A673 (cell line): Measurements from ENCODE around the gene CCDC169. TPM values are rescaled to one million over a fixed set of nuclear protein-coding genes. Genes with fewer than 3 reads are reported as not detected.
A peak's percentile ranks its signal among the peaks of the same experiment; 100 is the strongest.

Experiments
- BruUV-seq: library from RNA; stranded (reverse); fragments of 400-500 nt; replicated peaks from 2 replicates; lab custom pipeline; 2021; lab: Mats Ljungman, UMichigan
- CTCF ChIA-PET: fragments of 300-600 bp; sonication (Branson Sonifier 250); formaldehyde crosslinking; loops from one replicate; lab custom pipeline; 2022; ENCODE audit warnings: antibody characterized with exemption; lab: Charles Lee
- POLR2A ChIA-PET: fragments of 300-600 bp; sonication (Branson Sonifier 250); formaldehyde crosslinking; loops from one replicate; lab custom pipeline; 2022; ENCODE audit warnings: antibody characterized with exemption; ENCODE audit not compliant: low non-redundant PET; lab: Charles Lee
- DNase-seq: peaks from one replicate; pipeline ENCODE4 v3.0.0-alpha.2; 2015; ENCODE audit warnings: low spot score
- H3K27ac ChIP-seq: fragments of 200-600 bp; sonication (generic); 2 replicates; pipeline ENCODE4 v1.5.1; 2016; ENCODE audit warnings: mixed run types, low read depth, mild to moderate bottlenecking, mixed read lengths, antibody characterized with exemption, low read length; ENCODE audit not compliant: poor library complexity, severe bottlenecking
- H3K27me3 ChIP-seq: fragments of 200-600 bp; sonication (generic); replicated peaks from 2 replicates; pipeline ENCODE4 v1.6.1; 2017; ENCODE audit warnings: mixed run types, low read depth, mild to moderate bottlenecking, mixed read lengths, antibody characterized with exemption, low read length; ENCODE audit not compliant: insufficient read depth, poor library complexity
- H3K36me3 ChIP-seq: fragments of 200-600 bp; sonication (generic); 2 replicates; pipeline ENCODE4 v1.6.1; 2016; ENCODE audit warnings: mixed run types, mild to moderate bottlenecking, mixed read lengths, antibody characterized with exemption, low read length; ENCODE audit not compliant: insufficient read depth, poor library complexity, severe bottlenecking
- H3K4me1 ChIP-seq: fragments of 200-600 bp; sonication (generic); 2 replicates; pipeline ENCODE4 v1.6.1; 2017; ENCODE audit warnings: mixed run types, mild to moderate bottlenecking, mixed read lengths, antibody characterized with exemption, low read length; ENCODE audit not compliant: insufficient read depth, poor library complexity, severe bottlenecking
- H3K4me3 ChIP-seq: fragments of 200-600 bp; sonication (generic); 2 replicates; pipeline ENCODE4 v1.5.1; 2016; ENCODE audit warnings: low read depth, mixed run types, mild to moderate bottlenecking, mixed read lengths, low read length; ENCODE audit not compliant: poor library complexity, severe bottlenecking
- H3K9me3 ChIP-seq: fragments of 200-600 bp; sonication (generic); 2 replicates; pipeline ENCODE4 v1.6.1; 2016; ENCODE audit warnings: mixed run types, low read depth, mild to moderate bottlenecking, mixed read lengths, antibody characterized with exemption, low read length; ENCODE audit not compliant: poor library complexity, severe bottlenecking
- CTCF ChIP-seq: fragments of 300-800, 200-600 bp; sonication (generic); conservative IDR thresholded peaks from 2 replicates; pipeline ENCODE4 v1.5.1; 2017; ENCODE audit warnings: low read depth, mild to moderate bottlenecking, antibody characterized with exemption, low read length, moderate library complexity, mixed read lengths
- EZH2 ChIP-seq: fragments of 200-600 bp; sonication (generic); IDR thresholded peaks from 2 replicates; pipeline ENCODE4 v1.6.1; 2017; ENCODE audit warnings: borderline replicate concordance, low read depth, mild to moderate bottlenecking, mixed read lengths, antibody characterized with exemption, low read length; ENCODE audit not compliant: poor library complexity, severe bottlenecking
- intact Hi-C: fragments of 100-400 bp; cut with micrococcal nuclease; formaldehyde crosslinking; loops from one replicate; pipeline ENCODE4 v1.10.0; 2022; ENCODE audit not compliant: unreplicated experiment
- total RNA-seq: library from RNA; stranded (reverse); gene quantifications from 2 replicates; pipeline ENCODE4 v1.2.3, GENCODE V29; 2021

Gene CCDC169
- total RNA-seq, 1 experiment from 2014 or later, result 14.3 TPM

DNA sequence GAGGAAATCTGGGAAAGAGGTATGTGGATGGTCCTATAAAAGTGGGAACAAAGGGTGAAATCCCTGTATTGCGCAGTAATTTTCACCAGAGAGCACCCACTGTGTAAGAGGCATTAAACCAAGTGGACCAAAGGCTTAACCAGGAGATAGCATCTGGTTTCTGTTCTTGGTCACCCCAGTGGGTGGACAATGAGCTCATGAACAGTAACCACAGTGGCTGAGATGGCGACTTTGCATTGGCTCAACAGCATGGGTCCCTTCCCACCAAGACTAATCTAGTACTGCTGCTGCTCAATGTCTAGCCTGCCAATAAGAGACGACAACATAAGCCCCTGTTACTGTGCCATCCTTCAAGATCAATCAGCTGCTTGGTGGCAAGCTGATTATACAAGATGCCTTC, 36.6 kb downstream of the CCDC169 start:
- TF ChIP-seq EZH2 (no peak), CTCF (no peak)
- Histone ChIP-seq H3K27ac (no peak overlapping the region), H3K4me3 (no peak overlapping the region), H3K36me3 (no peaks in the 10 kb centered on the region), H3K4me1 (no peaks in the 10 kb centered on the region), H3K27me3 (no peaks in the 10 kb centered on the region), H3K9me3 (no peaks in the 10 kb centered on the region)
- POLR2A ChIA-PET, result no interaction called here
- BruUV-seq, result no TSS peak
- no peak for DNase-seq
- intact Hi-C loops, result no loop called here
- CTCF ChIA-PET, result no interaction called here

DNA sequence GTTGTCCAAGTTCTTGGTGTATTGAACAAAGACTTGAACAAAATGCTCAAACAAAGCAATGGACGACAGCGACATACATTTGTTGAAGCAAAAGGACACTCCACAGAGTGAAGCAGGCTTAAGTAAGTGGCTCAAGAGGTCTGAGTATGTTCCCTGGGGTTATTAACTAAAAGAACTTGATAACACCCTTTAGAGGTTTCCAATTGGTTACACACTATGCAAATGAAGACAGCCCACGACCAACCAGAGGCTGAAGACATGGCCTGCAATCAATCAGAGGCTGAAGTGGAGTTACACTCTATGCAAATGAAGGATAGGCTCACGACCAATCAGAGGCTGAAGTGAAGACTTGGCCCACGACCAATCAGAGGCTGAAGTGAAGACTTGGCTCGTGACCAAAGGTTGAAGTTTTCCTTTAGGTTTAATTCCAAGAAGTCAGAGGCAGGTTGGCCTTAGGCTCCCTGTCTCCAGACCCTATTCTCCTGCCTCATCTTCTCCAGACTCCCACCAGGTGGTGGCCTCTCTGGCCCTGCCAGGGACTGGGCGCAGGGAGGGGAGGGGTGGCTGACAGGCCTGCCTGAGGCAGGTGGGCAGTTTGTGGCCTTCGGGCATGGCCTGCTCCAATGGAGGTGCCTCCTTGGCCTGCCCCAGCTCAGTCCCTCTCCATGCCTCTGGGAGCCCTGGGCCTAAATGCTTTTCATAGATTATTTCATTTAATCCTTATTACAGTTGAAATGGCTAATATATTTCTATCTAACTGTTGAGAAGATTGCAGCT, 38.1 kb downstream of the CCDC169 start:
- POLR2A ChIA-PET, result no interaction called here
- Histone ChIP-seq H3K27me3 (no peaks in the 10 kb centered on the region), H3K4me3 (no peak overlapping the region), H3K36me3 (no peaks in the 10 kb centered on the region), H3K4me1 (no peaks in the 10 kb centered on the region), H3K27ac (no peak overlapping the region), H3K9me3 (no peaks in the 10 kb centered on the region)
- BruUV-seq, result no TSS peak
- DNase-seq, result peak; percentile 10
- CTCF ChIA-PET, result no interaction called here
- intact Hi-C loops, result no loop called here
- TF ChIP-seq CTCF, result no peak
- no peak for TF ChIP-seq EZH2

GRCh38 chr13:36258831-36259230, 38.8 kb downstream of the CCDC169 start:
- no peak overlapping the region for H3K27ac ChIP-seq
- H3K36me3 ChIP-seq, result no peaks in the 10 kb centered on the region
- BruUV-seq, result no TSS peak
- intact Hi-C loops, result no loop called here
- H3K27me3 ChIP-seq, result no peaks in the 10 kb centered on the region
- ChIA-PET POLR2A (no interaction called here), CTCF (no interaction called here)
- TF ChIP-seq EZH2, result no peak
- TF ChIP-seq CTCF, result no peak
- H3K4me1 ChIP-seq, result no peaks in the 10 kb centered on the region
- H3K4me3 ChIP-seq, result no peak overlapping the region
- no peak for DNase-seq
- no peaks in the 10 kb centered on the region for H3K9me3 ChIP-seq
